22Rv1 (cell line): ENCODE results near the gene TTC21B.

Experiments used
- CTCF ChIP-seq: fragments of 450-650 bp; IDR thresholded peaks from 2 replicates; pipeline ENCODE4 v1.5.1; 2017; ENCODE audit warnings: mild to moderate bottlenecking
- ZFX ChIP-seq: fragments of 450-650 bp; IDR thresholded peaks from 2 replicates; pipeline ENCODE4 v1.6.1; 2017; ENCODE audit warnings: antibody characterized with exemption, borderline replicate concordance

- TF ChIP-seq CTCF (no peak), ZFX (no peak)
Observed at GRCh38 chr2:165843351-165843750, 110.2 kb downstream of the TTC21B start.
